Measurements from ENCODE around the gene INS. TPM values are rescaled to one million over a fixed set of nuclear protein-coding genes. Genes with fewer than 3 reads are reported as not detected.

Gene INS
- total and polyA plus RNA-seq, 10 of the 15 experiments (the other 5 are each of a cell fraction or from before 2014, with no cell fraction given) = not detected

DNA sequence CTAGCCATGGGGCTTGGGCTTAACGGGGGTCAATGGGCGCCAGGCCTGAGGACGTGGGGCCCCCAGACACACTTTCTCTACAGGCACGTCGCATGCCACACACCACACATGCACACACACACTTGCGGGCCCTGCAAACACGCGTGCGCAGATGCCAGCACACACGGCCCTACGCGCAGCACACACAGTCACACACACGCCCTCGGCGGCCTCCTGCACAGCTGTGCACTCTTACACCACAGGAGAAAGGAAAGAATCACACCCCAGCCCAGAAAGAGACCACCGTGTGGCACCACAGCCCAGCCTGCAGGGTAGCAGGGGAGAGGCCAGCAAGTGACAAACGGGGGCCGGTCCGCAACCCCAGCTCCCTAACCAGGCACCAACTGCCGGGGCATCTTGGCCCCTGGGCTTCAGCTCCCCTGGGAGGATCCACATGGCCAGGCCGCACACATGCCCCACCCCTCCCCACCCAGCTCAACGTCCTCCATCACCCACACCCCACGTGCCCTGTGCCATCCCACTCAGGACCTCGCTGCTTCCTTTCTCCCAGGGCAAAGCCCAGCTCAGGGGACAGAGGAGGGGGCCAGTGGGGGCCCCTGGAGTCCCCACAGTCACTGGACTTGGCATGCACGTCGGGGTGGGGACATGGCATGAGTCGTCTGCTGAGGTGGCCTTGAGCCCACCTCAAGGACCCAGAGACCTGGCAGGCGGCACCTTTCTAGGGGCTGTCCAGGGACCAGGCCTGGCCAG lies 36.9 kb upstream of the INS start:
- H3K4me1 ChIP-seq (ENCODE audit: control insufficient read depth, insufficient read depth, low read length) = no peaks in the 10 kb centered on the region
- in situ Hi-C loops (cut with MboI) = no loop called here
- TF ChIP-seq PAX8 (IDR thresholded peaks at IDR 0.05) = no peak
- H3K4me3 ChIP-seq = no peak overlapping the region
- H4K20me1 ChIP-seq (ENCODE audit: control insufficient read depth, insufficient read depth) = no peaks in the 10 kb centered on the region
- POLR2A ChIA-PET = no interaction called here
- no peaks in the 10 kb centered on the region for H3K9me3 ChIP-seq (replicated peaks; ENCODE audit: control insufficient read depth, insufficient read depth, low read length)
- ATAC-seq = no peak
- no peaks in the 10 kb centered on the region; a peak in 1 of 4 replicates for H3K27me3 ChIP-seq (replicated peaks in 1 of 2; ENCODE audit: control insufficient read depth in 2 of 2, insufficient read depth in 2 of 2, low read length in 1 of 2)
- intact Hi-C loops (cut with micrococcal nuclease; ENCODE audit: unreplicated experiment) = loop anchor here (1.0 to 10.0 kb wide), 3 partner anchors 99 to 337 kb away; no protein-coding TSS in a partner anchor
- CTCF ChIA-PET = interaction anchor here (0.7 to 1.3 kb wide), 4 partner anchors 107 to 678 kb away, joined by 3 to 6 read pairs (median 4); no protein-coding TSS in a partner anchor
- H3K36me3 ChIP-seq (ENCODE audit: control insufficient read depth in 2 of 2, insufficient read depth in 2 of 2, low read length in 1 of 2) = no peaks in the 10 kb centered on the region
- no peak overlapping the region for H3K27ac ChIP-seq (ENCODE audit: control insufficient read depth, insufficient read depth)
- no peak overlapping the region for H3K9ac ChIP-seq (ENCODE audit: control insufficient read depth, insufficient read depth, low read length)
- H2AFZ ChIP-seq (ENCODE audit: control insufficient read depth, low read depth, low read length) = no peak overlapping the region
- 39% methylated on average over 28 of the region's 28 CpGs for WGBS (ENCODE audit: insufficient coverage, insufficient replicate concordance, low lambda C conversion rate, missing lambda C conversion rate)
- no TSS peak for BruUV-seq (replicated peaks)
- SMC1A ChIA-PET (ENCODE audit: uncharacterized antibody, unreplicated experiment) = interaction anchor here (1.0 to 1.3 kb wide), 2 partner anchors 221 to 223 kb away, joined by 3 to 6 read pairs; no protein-coding TSS in a partner anchor
- RAD21 ChIA-PET (ENCODE audit: unreplicated experiment) = interaction anchor here (1.5 to 2.0 kb wide), 2 partner anchors 107 to 222 kb away, joined by 3 to 9 read pairs; no protein-coding TSS in a partner anchor
- H3K4me2 ChIP-seq (ENCODE audit: control insufficient read depth, insufficient read depth) = no peak overlapping the region
- DNase-seq (ENCODE audit: low read depth, low spot score) = no peak
- H3K79me2 ChIP-seq (ENCODE audit: control insufficient read depth, insufficient read depth, low read length) = no peaks in the 10 kb centered on the region
- FAIRE-seq = no peak

DNA sequence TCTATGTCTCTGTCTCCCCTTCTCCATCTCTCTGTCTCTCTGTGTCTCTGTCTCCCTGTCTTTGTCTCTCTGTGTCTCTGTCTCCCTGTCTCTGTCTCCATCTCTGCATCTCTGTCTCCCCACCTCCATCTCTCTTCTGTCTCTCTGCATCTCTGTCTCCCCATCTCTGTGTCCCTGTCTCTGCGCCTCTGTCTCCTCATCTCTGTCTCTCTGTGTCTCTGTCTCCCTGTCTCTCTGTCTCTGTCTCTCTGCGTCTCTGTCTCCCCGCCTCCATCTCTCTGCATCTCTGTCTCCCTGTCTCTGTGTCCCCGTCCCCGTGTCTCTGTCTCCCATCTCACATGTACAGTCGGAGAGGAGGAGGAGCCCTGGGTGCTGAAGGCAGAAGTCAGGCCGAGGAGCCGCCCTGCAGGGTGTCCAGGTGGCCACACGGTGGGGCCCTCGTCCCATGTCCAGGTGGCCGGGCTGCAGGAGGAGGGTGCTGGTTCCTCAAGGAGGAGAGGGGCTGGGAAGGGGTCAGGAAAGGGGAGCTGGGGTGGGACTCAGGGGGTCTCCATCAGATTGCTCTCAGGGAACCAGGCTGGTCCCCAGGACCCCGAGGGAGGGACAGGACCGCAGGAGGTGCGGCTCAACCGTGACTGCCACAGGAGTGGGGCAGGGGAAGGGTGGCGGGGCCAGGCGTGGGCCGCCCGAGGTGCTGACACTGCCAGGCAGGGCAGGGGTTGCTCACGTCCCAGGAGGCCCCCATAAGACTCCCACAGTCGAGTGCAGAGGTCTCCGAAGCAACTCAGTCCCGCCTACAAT lies 36.2 kb upstream of the INS start:
- H3K4me3 ChIP-seq = no peak overlapping the region
- SMC1A ChIA-PET (ENCODE audit: uncharacterized antibody, unreplicated experiment) = no interaction called here
- no peak overlapping the region for H3K4me2 ChIP-seq (ENCODE audit: control insufficient read depth, insufficient read depth)
- intact Hi-C loops (cut with micrococcal nuclease; ENCODE audit: unreplicated experiment) (loop anchor here (1.0 to 10.0 kb wide), 3 partner anchors 100 to 338 kb away; no protein-coding TSS in a partner anchor), in situ Hi-C loops (cut with MboI) (no loop called here)
- FAIRE-seq (no peak), DNase-seq (ENCODE audit: low read depth, low spot score) (no peak), ATAC-seq (peak; percentile 95)
- no peak overlapping the region for H3K9ac ChIP-seq (ENCODE audit: control insufficient read depth, insufficient read depth, low read length)
- CTCF ChIA-PET = interaction anchor here (0.7 to 1.2 kb wide), 3 partner anchors 159 to 678 kb away, joined by 3 to 6 read pairs (median 3); no protein-coding TSS in a partner anchor
- RAD21 ChIA-PET (ENCODE audit: unreplicated experiment) = interaction anchor here (2.0 kb wide), 1 partner anchor 223 kb away, joined by 9 read pairs; no protein-coding TSS in a partner anchor
- no peaks in the 10 kb centered on the region for H3K36me3 ChIP-seq (ENCODE audit: control insufficient read depth in 2 of 2, insufficient read depth in 2 of 2, low read length in 1 of 2)
- H3K9me3 ChIP-seq (replicated peaks; ENCODE audit: control insufficient read depth, insufficient read depth, low read length) = no peaks in the 10 kb centered on the region
- 22% methylated on average over 21 of the region's 23 CpGs for WGBS (ENCODE audit: insufficient coverage, insufficient replicate concordance, low lambda C conversion rate, missing lambda C conversion rate)
- H3K4me1 ChIP-seq (ENCODE audit: control insufficient read depth, insufficient read depth, low read length) = no peaks in the 10 kb centered on the region
- H3K27me3 ChIP-seq (replicated peaks in 1 of 2; ENCODE audit: control insufficient read depth in 2 of 2, insufficient read depth in 2 of 2, low read length in 1 of 2) = no peaks in the 10 kb centered on the region; a peak in 1 of 4 replicates
- POLR2A ChIA-PET = no interaction called here
- H3K79me2 ChIP-seq (ENCODE audit: control insufficient read depth, insufficient read depth, low read length) = no peaks in the 10 kb centered on the region
- H2AFZ ChIP-seq (ENCODE audit: control insufficient read depth, low read depth, low read length) = no peak overlapping the region
- H3K27ac ChIP-seq (ENCODE audit: control insufficient read depth, insufficient read depth) = no peak overlapping the region
- no peaks in the 10 kb centered on the region for H4K20me1 ChIP-seq (ENCODE audit: control insufficient read depth, insufficient read depth)
- no TSS peak for BruUV-seq (replicated peaks)
- no peak for TF ChIP-seq MEF2A (IDR thresholded peaks at IDR 0.05; ENCODE audit: insufficient read depth, low read depth, low read length)
- no peak for TF ChIP-seq SPI1 (IDR thresholded peaks at IDR 0.05; ENCODE audit: borderline replicate concordance, insufficient read depth, low read depth, low read length)
- TF ChIP-seq EP300 (IDR thresholded peaks at IDR 0.05; ENCODE audit: borderline replicate concordance in 1 of 2, control insufficient read depth in 1 of 2, low read depth in 2 of 2, low read length in 2 of 2) = no peak
- TF ChIP-seq POLR2AphosphoS2 (IDR thresholded peaks at IDR 0.05; ENCODE audit: low read depth, low read length) = no peak
- TF ChIP-seq SMC3 (IDR thresholded peaks at IDR 0.05; ENCODE audit: borderline replicate concordance, low read length) = peak; percentile 72
- TF ChIP-seq, protein P1, sequence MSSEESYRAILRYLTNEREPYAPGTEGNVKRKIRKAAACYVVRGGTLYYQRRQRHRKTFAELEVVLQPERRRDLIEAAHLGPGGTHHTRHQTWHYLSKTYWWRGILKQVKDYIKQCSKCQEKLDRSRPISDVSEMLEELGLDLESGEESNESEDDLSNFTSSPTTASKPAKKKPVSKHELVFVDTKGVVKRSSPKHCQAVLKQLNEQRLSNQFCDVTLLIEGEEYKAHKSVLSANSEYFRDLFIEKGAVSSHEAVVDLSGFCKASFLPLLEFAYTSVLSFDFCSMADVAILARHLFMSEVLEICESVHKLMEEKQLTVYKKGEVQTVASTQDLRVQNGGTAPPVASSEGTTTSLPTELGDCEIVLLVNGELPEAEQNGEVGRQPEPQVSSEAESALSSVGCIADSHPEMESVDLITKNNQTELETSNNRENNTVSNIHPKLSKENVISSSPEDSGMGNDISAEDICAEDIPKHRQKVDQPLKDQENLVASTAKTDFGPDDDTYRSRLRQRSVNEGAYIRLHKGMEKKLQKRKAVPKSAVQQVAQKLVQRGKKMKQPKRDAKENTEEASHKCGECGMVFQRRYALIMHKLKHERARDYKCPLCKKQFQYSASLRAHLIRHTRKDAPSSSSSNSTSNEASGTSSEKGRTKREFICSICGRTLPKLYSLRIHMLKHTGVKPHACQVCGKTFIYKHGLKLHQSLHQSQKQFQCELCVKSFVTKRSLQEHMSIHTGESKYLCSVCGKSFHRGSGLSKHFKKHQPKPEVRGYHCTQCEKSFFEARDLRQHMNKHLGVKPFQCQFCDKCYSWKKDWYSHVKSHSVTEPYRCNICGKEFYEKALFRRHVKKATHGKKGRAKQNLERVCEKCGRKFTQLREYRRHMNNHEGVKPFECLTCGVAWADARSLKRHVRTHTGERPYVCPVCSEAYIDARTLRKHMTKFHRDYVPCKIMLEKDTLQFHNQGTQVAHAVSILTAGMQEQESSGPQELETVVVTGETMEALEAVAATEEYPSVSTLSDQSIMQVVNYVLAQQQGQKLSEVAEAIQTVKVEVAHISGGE (CRISPR knock-in tag; IDR thresholded peaks at IDR 0.05) = no peak
- no peak for TF ChIP-seq RB1 (IDR thresholded peaks at IDR 0.05; ENCODE audit: borderline replicate concordance)
- no peak for TF ChIP-seq BHLHE40 (IDR thresholded peaks at IDR 0.05; ENCODE audit: borderline replicate concordance in 1 of 2, low read depth in 2 of 2, low read length in 1 of 2)
- no peak for TF ChIP-seq ZNF384 (IDR thresholded peaks at IDR 0.05; ENCODE audit: borderline replicate concordance, low read depth, low read length)
